LNCaP clone FGC (cell line): ENCODE data around the gene NECTIN1.

ENCODE experiments used
- DNase-seq: peaks from one replicate; pipeline ENCODE4 v3.0.0-alpha.2; 2011; ENCODE audit warnings: low read depth
- H3K4me3 ChIP-seq: 2 replicates; pipeline ENCODE4 v1.5.1; 2011; ENCODE audit warnings: mild to moderate bottlenecking, low read depth, low read length, control low read depth
- TF ChIP-seq, protein P1 (sequence below): IDR thresholded peaks from 2 replicates; pipeline ENCODE4 v1.5.1; 2012; ENCODE audit warnings: mild to moderate bottlenecking; ENCODE audit not compliant: control insufficient read depth, insufficient read depth; ENCODE audit errors: extremely low read depth

The NECTIN1 gene

GRCh38 chr11:119610836-119611426, 118.1 kb downstream of the NECTIN1 start:
- TF ChIP-seq, protein P1, sequence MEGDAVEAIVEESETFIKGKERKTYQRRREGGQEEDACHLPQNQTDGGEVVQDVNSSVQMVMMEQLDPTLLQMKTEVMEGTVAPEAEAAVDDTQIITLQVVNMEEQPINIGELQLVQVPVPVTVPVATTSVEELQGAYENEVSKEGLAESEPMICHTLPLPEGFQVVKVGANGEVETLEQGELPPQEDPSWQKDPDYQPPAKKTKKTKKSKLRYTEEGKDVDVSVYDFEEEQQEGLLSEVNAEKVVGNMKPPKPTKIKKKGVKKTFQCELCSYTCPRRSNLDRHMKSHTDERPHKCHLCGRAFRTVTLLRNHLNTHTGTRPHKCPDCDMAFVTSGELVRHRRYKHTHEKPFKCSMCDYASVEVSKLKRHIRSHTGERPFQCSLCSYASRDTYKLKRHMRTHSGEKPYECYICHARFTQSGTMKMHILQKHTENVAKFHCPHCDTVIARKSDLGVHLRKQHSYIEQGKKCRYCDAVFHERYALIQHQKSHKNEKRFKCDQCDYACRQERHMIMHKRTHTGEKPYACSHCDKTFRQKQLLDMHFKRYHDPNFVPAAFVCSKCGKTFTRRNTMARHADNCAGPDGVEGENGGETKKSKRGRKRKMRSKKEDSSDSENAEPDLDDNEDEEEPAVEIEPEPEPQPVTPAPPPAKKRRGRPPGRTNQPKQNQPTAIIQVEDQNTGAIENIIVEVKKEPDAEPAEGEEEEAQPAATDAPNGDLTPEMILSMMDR: no peak
- H3K4me3 ChIP-seq: no peak overlapping the region
- no peak for DNase-seq

DNA sequence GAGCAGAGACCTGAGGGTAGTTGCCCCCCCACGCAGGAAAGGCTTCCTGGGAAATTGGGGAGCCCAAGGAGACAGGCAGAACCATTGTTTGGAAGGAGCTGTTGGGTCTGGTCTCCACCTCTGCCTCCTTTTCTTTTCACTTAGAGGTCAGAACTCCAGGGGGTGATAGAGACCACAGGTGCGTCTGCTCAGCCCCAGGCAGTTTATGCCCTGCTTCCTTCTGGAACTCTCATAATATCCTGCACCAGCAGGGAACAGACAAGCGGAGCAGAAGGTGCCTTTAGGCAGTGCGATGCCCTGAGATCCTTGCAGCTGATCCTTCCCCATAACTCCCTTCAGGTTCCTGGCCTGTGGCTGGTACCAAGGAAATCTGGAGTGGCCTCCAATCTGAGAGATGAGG, 120.2 kb downstream of the NECTIN1 start:
- H3K4me3 ChIP-seq: no peak overlapping the region
- TF ChIP-seq, protein P1: no peak
- no peak for DNase-seq

DNA sequence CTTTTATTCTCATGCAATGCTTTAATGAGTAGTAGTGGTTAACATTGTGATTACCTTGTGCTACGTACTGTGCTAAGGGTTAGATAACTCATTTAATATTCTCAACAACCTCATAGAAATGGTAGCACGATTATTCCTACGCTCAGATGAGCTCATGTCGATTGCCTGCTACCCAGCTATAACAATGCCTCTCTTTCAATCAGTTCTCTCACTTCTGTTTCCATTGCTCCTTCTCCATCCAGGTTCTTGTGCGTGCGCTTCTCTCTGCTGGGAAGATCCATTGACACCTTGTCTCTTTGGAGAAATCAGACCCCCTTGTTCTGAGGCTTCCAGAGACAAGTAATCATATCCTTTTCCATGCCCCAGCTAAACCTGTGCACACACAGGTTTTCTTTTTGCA, 120.8 kb downstream of the NECTIN1 start:
- no peak overlapping the region for H3K4me3 ChIP-seq
- no peak for DNase-seq
- TF ChIP-seq, protein P1: no peak

DNA sequence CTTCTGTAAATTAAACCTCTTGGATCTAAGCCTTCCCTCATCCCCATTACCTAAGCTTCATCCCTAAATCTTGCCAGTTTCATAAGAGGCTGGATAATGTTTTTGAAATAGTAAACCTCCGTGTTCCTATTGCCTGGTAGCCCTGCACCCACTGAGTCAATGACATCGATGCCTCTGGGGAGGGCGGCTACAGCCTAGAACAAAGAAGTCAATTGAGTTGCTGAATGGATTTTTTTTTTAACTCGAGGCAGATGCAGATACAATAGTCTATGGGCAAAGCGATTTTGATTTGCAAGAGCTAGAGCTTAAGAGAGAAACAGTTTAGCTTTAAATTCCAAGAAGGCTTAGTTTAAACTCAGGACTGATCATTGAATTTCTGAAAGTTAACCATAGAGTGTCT, 121.3 kb downstream of the NECTIN1 start:
- DNase-seq: no peak
- TF ChIP-seq, protein P1: no peak
- H3K4me3 ChIP-seq: no peak overlapping the region

DNA sequence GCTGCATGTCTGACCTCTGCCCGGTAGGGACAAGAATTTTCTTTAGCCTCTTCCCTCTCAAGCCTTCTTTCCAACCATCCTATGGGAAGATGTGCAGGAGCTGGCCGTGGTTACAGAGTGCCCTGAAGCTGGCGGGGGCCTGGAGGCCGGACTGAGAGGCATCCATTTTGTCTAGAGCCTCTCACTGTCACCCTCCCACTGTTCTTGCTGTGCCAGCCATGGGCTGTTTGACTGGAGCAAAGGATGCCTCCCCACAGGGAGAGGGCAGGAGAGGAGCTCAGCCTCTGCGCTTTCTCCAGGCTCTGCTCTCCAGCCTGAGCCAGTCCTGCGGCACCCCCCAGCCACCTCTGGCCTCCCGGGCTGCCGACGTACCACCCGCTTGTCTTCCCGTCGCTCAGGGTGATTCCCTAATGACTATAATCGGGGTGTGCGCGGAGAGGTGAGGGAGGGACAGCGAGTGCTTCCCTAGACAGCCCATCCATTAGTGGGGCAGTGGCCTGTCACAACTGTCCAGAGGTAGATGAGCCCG, 123.8 kb downstream of the NECTIN1 start:
- no peak overlapping the region for H3K4me3 ChIP-seq
- no peak for DNase-seq
- TF ChIP-seq, protein P1: no peak

DNA sequence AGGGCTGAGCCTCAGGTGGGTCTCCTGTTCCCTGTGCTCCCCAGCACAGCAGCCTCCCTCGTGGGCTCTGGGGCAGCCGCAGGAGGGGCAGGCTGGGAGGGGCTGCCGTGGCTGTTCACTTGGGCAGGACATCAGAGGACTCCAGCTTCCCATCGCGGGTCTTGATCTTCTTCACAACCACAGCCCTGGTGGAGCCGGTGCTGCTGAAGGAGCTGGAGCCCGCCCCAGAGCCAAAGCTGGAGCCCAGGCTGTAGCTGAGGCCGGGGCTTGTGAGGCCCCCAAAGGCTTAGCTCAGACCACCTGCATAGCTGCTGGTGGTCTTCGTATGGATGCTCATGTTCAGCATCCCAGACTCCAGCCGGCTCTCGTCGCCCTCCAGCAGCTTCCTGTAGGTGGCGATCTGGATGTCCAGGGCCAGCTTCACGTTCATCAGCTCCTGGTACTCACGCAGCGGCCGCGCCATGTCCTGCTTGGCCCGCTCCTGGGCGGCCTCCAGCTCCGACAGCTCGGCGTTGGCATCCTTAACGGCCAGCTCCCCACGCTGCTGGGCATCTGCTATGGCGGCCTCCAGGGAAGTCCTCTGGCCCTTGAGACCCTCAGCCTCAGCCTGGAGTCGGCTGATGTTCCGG, 126.1 kb downstream of the NECTIN1 start:
- DNase-seq: no peak
- TF ChIP-seq, protein P1: no peak
- H3K4me3 ChIP-seq: no peak overlapping the region
